ENCODE data around the gene GRIN3B. TPM values are rescaled to one million over a fixed set of nuclear protein-coding genes. Genes with fewer than 3 reads are reported as not detected.

The GRIN3B gene
- total and polyA plus RNA-seq, 9 of the 15 experiments (the other 6 are each of a cell fraction or from before 2014, with no cell fraction given): 0.06 to 0.95 (median 0.19) TPM; not detected in 6

- TF ChIP-seq DACH1 (IDR thresholded peaks at IDR 0.05; ENCODE audit: partially characterized antibody) (no peak), JUND (IDR thresholded peaks at IDR 0.05; ENCODE audit: borderline replicate concordance, low read depth, low read length) (no peak), JUND (tag; IDR thresholded peaks at IDR 0.05; ENCODE audit: borderline replicate concordance, low read depth, low read length) (no peak), ARID4B (CRISPR knock-in tag; IDR thresholded peaks at IDR 0.05) (no peak), RBM17 (IDR thresholded peaks at IDR 0.05; ENCODE audit: borderline replicate concordance, low read depth, low read length) (no peak), ZNF655 (CRISPR knock-in tag; IDR thresholded peaks at IDR 0.05) (no peak), ZBTB11 (CRISPR knock-in tag; IDR thresholded peaks at IDR 0.05) (no peak), PCBP2 (IDR thresholded peaks at IDR 0.05; ENCODE audit: low read depth, low read length, poor library complexity, severe bottlenecking) (no peak), HMGN3 (IDR thresholded peaks at IDR 0.05; ENCODE audit: borderline replicate concordance, extremely low read depth, insufficient read length, low read depth, low read length) (no peak), PREB (CRISPR knock-in tag; IDR thresholded peaks at IDR 0.05) (no peak)
Observed at GRCh38 chr19:1037621-1038064, 37.4 kb downstream of the GRIN3B start (continued).

Data from K562 (cell line).